Ramos (cell line): Measurements from ENCODE around the gene RASD1.

Experiments used
- in situ Hi-C: fragments of 300-500 bp; cut with MboI; formaldehyde crosslinking; loops from one replicate; pipeline ENCODE4 v1.14.3; 2022; ENCODE audit warnings: low sequenced_read_pairs; ENCODE audit not compliant: unreplicated experiment

Gene RASD1

GRCh38 chr17:17511881-17512858 is 16.0 kb upstream of the RASD1 start:
- in situ Hi-C loops: no loop called here

- in situ Hi-C loops: no loop called here
Observed at GRCh38 chr17:17511293-17511741, 15.1 kb upstream of the RASD1 start.

GRCh38 chr17:17510456-17511292 is 14.5 kb upstream of the RASD1 start:
- in situ Hi-C loops: no loop called here

GRCh38 chr17:17509601-17510425 is 13.6 kb upstream of the RASD1 start:
- in situ Hi-C loops: no loop called here

GRCh38 chr17:17508646-17509591 is 12.7 kb upstream of the RASD1 start:
- in situ Hi-C loops: no loop called here

GRCh38 chr17:17508019-17508535 is 11.9 kb upstream of the RASD1 start:
- in situ Hi-C loops: no loop called here

GRCh38 chr17:17507465-17508011 is 11.3 kb upstream of the RASD1 start:
- in situ Hi-C loops: no loop called here

- in situ Hi-C loops: no loop called here
Observed at GRCh38 chr17:17506893-17507464, 10.8 kb upstream of the RASD1 start.

GRCh38 chr17:17506181-17506741 is 10.1 kb upstream of the RASD1 start:
- in situ Hi-C loops: no loop called here

- in situ Hi-C loops: no loop called here
Observed at GRCh38 chr17:17505610-17506171, 9.5 kb upstream of the RASD1 start.

- in situ Hi-C loops: no loop called here
Observed at GRCh38 chr17:17505151-17505550, 9.0 kb upstream of the RASD1 start.

GRCh38 chr17:17504341-17505140 is 8.3 kb upstream of the RASD1 start:
- in situ Hi-C loops: no loop called here

- in situ Hi-C loops: no loop called here
Observed at GRCh38 chr17:17503566-17504130, 7.5 kb upstream of the RASD1 start.

- in situ Hi-C loops: no loop called here
Observed at GRCh38 chr17:17502741-17503565, 6.8 kb upstream of the RASD1 start.

- in situ Hi-C loops: no loop called here
Observed at GRCh38 chr17:17500999-17501605, 4.9 kb upstream of the RASD1 start.
